GM12864 (cell line): ENCODE measurements around the gene MACIR.

Experiments
- DNase-seq: peaks from one replicate; pipeline ENCODE4 v3.0.0-alpha.2; 2011; ENCODE audit warnings: low read depth
- H3K4me3 ChIP-seq: 2 replicates; pipeline ENCODE4 v1.5.1; 2011; ENCODE audit warnings: mild to moderate bottlenecking, low read depth, low read length, control low read depth
- CTCF ChIP-seq: IDR thresholded peaks from 2 replicates; pipeline ENCODE4 v1.5.1; 2011; ENCODE audit warnings: low read depth, mild to moderate bottlenecking, moderate library complexity, low read length, control low read depth, inconsistent platforms; ENCODE audit errors: missing control alignments

Gene MACIR

GRCh38 chr5:103271570-103272289 is 13.2 kb downstream of the MACIR start:
- no peak for DNase-seq
- no peak for TF ChIP-seq CTCF
- H3K4me3 ChIP-seq = no peak overlapping the region; the same call in 1 of the 2 replicates

GRCh38 chr5:103272377-103272776 is 13.8 kb downstream of the MACIR start:
- no peak for TF ChIP-seq CTCF
- no peak for DNase-seq
- H3K4me3 ChIP-seq = no peak overlapping the region

- no peak for DNase-seq
- no peak overlapping the region for H3K4me3 ChIP-seq
- no peak for TF ChIP-seq CTCF
Observed at GRCh38 chr5:103273952-103274351, 15.4 kb downstream of the MACIR start.

GRCh38 chr5:103275851-103276250 is 17.3 kb downstream of the MACIR start:
- no peak for DNase-seq
- H3K4me3 ChIP-seq = no peak overlapping the region
- TF ChIP-seq CTCF = no peak

GRCh38 chr5:103280967-103281366 is 22.4 kb downstream of the MACIR start:
- no peak overlapping the region for H3K4me3 ChIP-seq
- no peak for TF ChIP-seq CTCF
- DNase-seq = no peak

GRCh38 chr5:103283120-103283519 is 24.6 kb downstream of the MACIR start:
- no peak for TF ChIP-seq CTCF
- DNase-seq = no peak

GRCh38 chr5:103283869-103284268 is 25.3 kb downstream of the MACIR start:
- H3K4me3 ChIP-seq = no peak overlapping the region
- DNase-seq = no peak
- no peak for TF ChIP-seq CTCF

More at GRCh38 chr5:103283120-103283519, 24.6 kb downstream of the MACIR start:
- H3K4me3 ChIP-seq = no peak overlapping the region
